ENCODE measurements around the gene NRP1. TPM values are rescaled to one million over a fixed set of nuclear protein-coding genes. Genes with fewer than 3 reads are reported as not detected.

Gene NRP1
- total RNA-seq, 1 experiment from 2014 or later: 31.7 TPM

- no peak overlapping the region for H3K4me3 ChIP-seq (ENCODE audit: low read depth, low read length, poor library complexity, severe bottlenecking)
- peaks cover 62% of the 10 kb centered on the region for H3K4me1 ChIP-seq (ENCODE audit: insufficient read depth, low read length, poor library complexity, severe bottlenecking)
- no peak overlapping the region for H3K27ac ChIP-seq (ENCODE audit: low read depth, low read length, poor library complexity, severe bottlenecking)
- POLR2A ChIA-PET (ENCODE audit: low non-redundant PET): no interaction called here
- TF ChIP-seq EZH2 (IDR thresholded peaks at IDR 0.05; ENCODE audit: borderline replicate concordance, low read depth, low read length, poor library complexity, severe bottlenecking) (no peak), CTCF (conservative IDR thresholded peaks at IDR 0.05; ENCODE audit: low read depth, low read length) (no peak)
- no TSS peak for BruUV-seq (replicated peaks)
- no peaks in the 10 kb centered on the region for H3K27me3 ChIP-seq (replicated peaks; ENCODE audit: insufficient read depth, low read depth, low read length, poor library complexity)
- no peaks in the 10 kb centered on the region for H3K9me3 ChIP-seq (ENCODE audit: low read depth, low read length, poor library complexity, severe bottlenecking)
- no peak for DNase-seq (ENCODE audit: low spot score)
- no peaks in the 10 kb centered on the region for H3K36me3 ChIP-seq (ENCODE audit: insufficient read depth, low read length, poor library complexity, severe bottlenecking)
- intact Hi-C loops (cut with micrococcal nuclease; ENCODE audit: unreplicated experiment): loop anchor here (10.0 kb wide), 1 partner anchor 736 kb away; no protein-coding TSS in a partner anchor
- CTCF ChIA-PET: interaction anchor here (0.6 kb wide), 1 partner anchor 818 kb away, joined by 3 read pairs; no protein-coding TSS in a partner anchor
These were observed 135.9 kb downstream of the NRP1 start for GRCh38 chr10:33198610-33199009.

- Histone ChIP-seq H3K4me1 (ENCODE audit: insufficient read depth, low read length, poor library complexity, severe bottlenecking) (peaks cover 64% of the 10 kb centered on the region), H3K9me3 (ENCODE audit: low read depth, low read length, poor library complexity, severe bottlenecking) (no peaks in the 10 kb centered on the region), H3K4me3 (ENCODE audit: low read depth, low read length, poor library complexity, severe bottlenecking) (no peak overlapping the region), H3K36me3 (ENCODE audit: insufficient read depth, low read length, poor library complexity, severe bottlenecking) (no peaks in the 10 kb centered on the region), H3K27me3 (replicated peaks; ENCODE audit: insufficient read depth, low read depth, low read length, poor library complexity) (no peaks in the 10 kb centered on the region), H3K27ac (ENCODE audit: low read depth, low read length, poor library complexity, severe bottlenecking) (no peak overlapping the region)
- peak; percentile 40 for DNase-seq (ENCODE audit: low spot score)
- TF ChIP-seq CTCF (conservative IDR thresholded peaks at IDR 0.05; ENCODE audit: low read depth, low read length): no peak
- ChIA-PET POLR2A (ENCODE audit: low non-redundant PET) (no interaction called here), CTCF (no interaction called here)
- no TSS peak for BruUV-seq (replicated peaks)
- intact Hi-C loops (cut with micrococcal nuclease; ENCODE audit: unreplicated experiment): loop anchor here (10.0 kb wide), 1 partner anchor 738 kb away; no protein-coding TSS in a partner anchor
These were observed 137.6 kb downstream of the NRP1 start for GRCh38 chr10:33196710-33197491.

- Histone ChIP-seq H3K27me3 (replicated peaks; ENCODE audit: insufficient read depth, low read depth, low read length, poor library complexity) (no peaks in the 10 kb centered on the region), H3K4me3 (ENCODE audit: low read depth, low read length, poor library complexity, severe bottlenecking) (no peak overlapping the region), H3K4me1 (ENCODE audit: insufficient read depth, low read length, poor library complexity, severe bottlenecking) (peaks cover 59% of the 10 kb centered on the region), H3K27ac (ENCODE audit: low read depth, low read length, poor library complexity, severe bottlenecking) (no peak overlapping the region), H3K36me3 (ENCODE audit: insufficient read depth, low read length, poor library complexity, severe bottlenecking) (no peaks in the 10 kb centered on the region), H3K9me3 (ENCODE audit: low read depth, low read length, poor library complexity, severe bottlenecking) (no peaks in the 10 kb centered on the region)
- no TSS peak for BruUV-seq (replicated peaks)
- TF ChIP-seq CTCF (conservative IDR thresholded peaks at IDR 0.05; ENCODE audit: low read depth, low read length) (no peak), EZH2 (IDR thresholded peaks at IDR 0.05; ENCODE audit: borderline replicate concordance, low read depth, low read length, poor library complexity, severe bottlenecking) (no peak)
- intact Hi-C loops (cut with micrococcal nuclease; ENCODE audit: unreplicated experiment): loop anchor here (10.0 kb wide), 1 partner anchor 738 kb away; no protein-coding TSS in a partner anchor
- CTCF ChIA-PET: no interaction called here
- POLR2A ChIA-PET (ENCODE audit: low non-redundant PET): no interaction called here
- DNase-seq (ENCODE audit: low spot score): no peak
These were observed 138.1 kb downstream of the NRP1 start for GRCh38 chr10:33196377-33196706.
